GM18502 (cell line): ENCODE results near the gene SCN4A.
"Not testable (repeated sequence)": the region's sequence is repeated elsewhere in the genome, so short reads cannot be mapped to it uniquely, and the experiment has no call there.

Experiments used
- ATAC-seq: cut with Tn5 transposase; IDR thresholded peaks from one replicate; pipeline ENCODE4 v1.9.1; 2021; ENCODE audit warnings: mild to moderate bottlenecking; ENCODE audit not compliant: unreplicated experiment, poor library complexity

The SCN4A gene

GRCh38 chr17:63920050-63920449 is 52.7 kb downstream of the SCN4A start:
- ATAC-seq: not testable (repeated sequence)

GRCh38 chr17:63919311-63919723 is 53.4 kb downstream of the SCN4A start:
- ATAC-seq: peak; percentile 68

GRCh38 chr17:63918789-63919305 is 53.9 kb downstream of the SCN4A start, which contains the start of gene GH1:
TSS of gene GH1 (minus strand) at chr17:63918839. CDS start at chr17:63918776, 63 bp downstream.
- ATAC-seq: not testable (repeated sequence)

DNA sequence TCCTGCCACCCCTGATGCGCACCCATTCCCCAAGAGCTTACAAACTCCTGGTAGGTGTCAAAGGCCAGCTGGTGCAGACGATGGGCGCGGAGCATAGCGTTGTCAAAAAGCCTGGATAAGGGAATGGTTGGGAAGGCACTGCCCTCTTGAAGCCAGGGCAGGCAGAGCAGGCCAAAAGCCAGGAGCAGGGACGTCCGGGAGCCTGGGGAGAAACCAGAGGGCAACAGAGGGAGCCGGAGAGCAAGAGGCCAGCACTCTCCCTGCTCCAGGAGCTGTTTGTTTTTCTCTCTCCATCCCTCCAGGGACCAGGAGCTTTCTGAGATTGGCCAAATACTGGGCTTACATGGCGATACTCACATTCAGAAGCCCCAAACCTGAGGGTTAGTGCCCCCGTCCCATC is 54.4 kb downstream of the SCN4A start:
- ATAC-seq: no peak

GRCh38 chr17:63917646-63918045 is 55.1 kb downstream of the SCN4A start:
- ATAC-seq: no peak

- ATAC-seq: not testable (repeated sequence)
These were observed 55.5 kb downstream of the SCN4A start for GRCh38 chr17:63917206-63917605.

DNA sequence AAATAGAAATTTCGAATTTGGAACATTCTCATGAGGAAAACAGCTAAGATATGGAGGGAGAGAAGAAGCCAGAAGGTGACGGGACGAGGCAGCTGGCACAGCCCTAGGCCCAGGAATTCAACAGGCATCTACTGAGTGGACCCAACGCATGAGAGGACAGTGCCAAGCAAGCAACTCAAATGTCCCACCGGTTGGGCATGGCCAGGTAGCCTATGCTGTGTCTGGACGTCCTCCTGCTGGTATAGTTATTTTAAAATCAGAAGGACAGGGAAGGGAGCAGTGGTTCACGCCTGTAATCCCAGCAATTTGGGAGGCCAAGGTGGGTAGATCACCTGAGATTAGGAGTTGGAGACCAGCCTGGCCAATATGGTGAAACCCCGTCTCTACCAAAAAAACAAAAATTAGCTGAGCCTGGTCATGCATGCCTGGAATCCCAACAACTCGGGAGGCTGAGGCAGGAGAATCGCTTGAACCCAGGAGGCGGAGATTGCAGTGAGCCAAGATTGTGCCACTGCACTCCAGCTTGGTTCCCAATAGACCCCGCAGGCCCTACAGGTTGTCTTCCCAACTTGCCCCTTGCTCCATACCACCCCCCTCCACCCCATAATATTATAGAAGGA is 56.0 kb downstream of the SCN4A start:
- no peak for ATAC-seq

GRCh38 chr17:63915753-63916152 is 57.0 kb downstream of the SCN4A start:
- not testable (repeated sequence) for ATAC-seq

DNA sequence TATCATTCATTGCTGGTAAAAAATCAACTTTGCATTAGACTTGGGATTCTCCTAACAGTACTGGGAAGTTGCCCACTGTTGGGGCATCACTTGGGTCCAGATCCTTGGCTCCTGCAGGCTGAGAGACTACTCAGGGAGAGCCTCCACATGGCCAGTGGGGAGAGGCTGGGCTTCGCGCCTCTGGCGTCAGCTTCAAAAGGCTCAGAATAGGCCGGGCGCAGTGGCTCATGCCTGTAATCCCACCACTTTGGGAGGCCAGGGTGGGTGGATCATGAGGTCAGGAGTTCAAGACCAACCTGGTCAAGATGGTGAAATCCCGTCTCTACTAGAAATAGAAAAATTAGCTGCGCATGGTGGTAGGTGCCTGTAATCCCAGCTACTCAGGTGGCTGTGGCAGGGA is 58.2 kb downstream of the SCN4A start:
- ATAC-seq: no peak

DNA sequence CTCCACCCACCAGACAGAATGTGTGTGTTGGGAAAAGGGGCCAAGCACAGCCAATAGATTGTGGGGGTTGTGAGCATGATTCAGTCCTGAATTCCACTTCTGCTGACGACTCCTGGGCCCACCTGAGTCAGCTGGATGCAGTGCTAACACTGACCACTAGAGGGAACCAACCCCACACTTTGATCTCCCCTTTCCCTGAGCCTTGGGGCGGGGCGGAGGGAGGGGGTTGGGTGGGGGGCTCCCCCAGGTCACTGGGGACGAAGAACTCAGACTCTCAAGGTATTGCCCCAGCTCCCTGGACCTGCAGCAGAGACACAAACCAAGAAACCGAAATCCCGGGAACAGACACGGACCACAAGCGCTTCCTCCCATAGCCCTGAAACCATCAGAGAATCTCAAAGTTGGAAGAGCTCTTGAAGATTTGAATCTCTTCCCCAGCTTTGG is 61.0 kb downstream of the SCN4A start:
- no peak for ATAC-seq

DNA sequence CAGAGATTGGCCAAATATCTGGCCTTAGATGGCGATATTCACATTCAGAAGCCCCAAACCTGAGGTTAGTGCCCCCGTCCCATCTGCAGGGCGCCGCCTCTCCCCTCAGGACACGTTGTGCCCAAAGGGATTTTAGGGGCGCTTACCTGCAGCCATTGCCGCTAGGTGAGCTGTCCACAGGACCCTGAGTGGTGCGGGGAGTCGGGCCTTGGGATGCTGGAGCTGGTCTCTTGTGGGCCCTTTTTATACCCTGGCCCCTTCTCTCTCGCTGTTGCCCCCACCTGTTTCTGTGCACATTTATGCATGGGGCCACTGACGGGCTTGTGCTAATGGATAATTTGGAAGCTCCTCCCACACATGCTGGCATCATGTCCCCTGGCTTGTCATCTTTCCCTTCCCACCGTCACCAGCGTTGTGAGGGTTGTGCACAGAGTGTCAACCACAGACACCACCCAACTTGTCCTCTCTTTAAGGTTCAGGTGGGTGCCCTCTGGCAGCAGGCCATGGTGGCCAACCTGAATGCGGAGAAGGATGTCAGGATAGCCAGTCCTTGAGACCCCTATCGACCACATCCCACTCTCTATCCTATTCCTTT is 61.6 kb downstream of the SCN4A start, which contains the start of gene CSHL1:
Gene CSHL1 (minus strand): TSS at position 218 of the 595 bp plus-strand sequence. CDS start 62 bp downstream, at position 156.
- ATAC-seq: no peak

- ATAC-seq: no peak
These were observed 62.6 kb downstream of the SCN4A start for GRCh38 chr17:63910096-63910495.

DNA sequence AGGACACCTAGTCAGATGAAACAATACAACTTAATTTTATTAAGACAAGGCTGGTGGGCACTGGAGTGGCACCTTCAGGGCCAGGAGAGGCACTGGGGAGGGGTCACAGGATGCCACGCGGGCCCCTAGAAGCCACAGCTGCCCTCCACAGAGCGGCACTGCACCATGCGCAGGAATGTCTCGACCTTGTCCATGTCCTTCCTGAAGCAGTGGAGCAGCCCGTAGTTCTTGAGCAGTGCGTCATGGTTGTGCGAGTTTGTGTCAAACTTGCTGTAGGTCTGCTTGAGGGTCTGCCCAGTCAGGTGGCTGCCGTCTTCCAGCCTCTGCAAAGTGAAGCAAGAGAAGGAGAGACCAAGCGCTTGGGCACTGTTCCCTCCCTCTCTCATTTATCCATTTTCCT is 63.1 kb downstream of the SCN4A start:
- ATAC-seq: not testable (repeated sequence)

- not testable (repeated sequence) for ATAC-seq
These were observed 65.4 kb downstream of the SCN4A start for GRCh38 chr17:63907161-63907778.

DNA sequence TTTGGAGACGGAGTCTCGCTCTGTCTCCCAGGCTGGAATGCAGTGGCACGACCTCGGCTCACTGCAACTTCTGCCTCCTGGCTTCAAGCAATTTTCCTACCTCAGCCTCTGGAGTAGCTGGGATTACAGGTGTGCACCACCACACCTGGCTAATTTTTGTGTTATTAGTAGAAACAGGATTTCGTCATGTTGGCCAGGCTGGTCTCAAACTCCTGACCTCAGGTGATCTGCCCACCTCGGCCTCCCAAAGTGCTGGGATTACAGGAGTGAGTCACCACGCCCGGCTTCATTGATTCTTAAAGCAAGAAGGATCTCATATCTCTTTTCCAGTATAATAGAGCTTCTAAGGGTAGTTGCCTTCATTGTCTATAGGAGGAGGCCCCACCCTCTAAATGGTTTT is 67.9 kb downstream of the SCN4A start:
- ATAC-seq: not testable (repeated sequence)

GRCh38 chr17:63903787-63904201 is 68.9 kb downstream of the SCN4A start:
- ATAC-seq: not testable (repeated sequence)

DNA sequence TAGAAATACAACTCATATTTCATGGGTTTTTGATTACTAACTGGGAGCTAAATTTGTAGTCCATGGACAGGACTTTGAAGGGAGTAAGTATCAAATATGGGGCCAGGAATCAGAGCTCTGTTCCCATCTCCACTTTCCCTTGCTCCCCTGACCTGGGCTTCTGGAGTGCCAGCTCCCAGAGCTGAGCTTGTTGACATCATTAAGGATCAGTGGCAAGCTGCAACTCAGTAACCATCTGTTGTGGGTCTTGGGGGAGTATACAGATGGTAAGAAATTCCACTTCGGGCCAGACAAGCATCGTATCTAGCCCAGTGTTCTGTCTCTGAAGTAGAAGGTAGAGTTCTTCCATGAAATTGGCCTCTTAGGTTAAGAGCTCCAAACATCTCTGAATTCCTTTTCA is 70.7 kb downstream of the SCN4A start:
- not testable (repeated sequence) for ATAC-seq

DNA sequence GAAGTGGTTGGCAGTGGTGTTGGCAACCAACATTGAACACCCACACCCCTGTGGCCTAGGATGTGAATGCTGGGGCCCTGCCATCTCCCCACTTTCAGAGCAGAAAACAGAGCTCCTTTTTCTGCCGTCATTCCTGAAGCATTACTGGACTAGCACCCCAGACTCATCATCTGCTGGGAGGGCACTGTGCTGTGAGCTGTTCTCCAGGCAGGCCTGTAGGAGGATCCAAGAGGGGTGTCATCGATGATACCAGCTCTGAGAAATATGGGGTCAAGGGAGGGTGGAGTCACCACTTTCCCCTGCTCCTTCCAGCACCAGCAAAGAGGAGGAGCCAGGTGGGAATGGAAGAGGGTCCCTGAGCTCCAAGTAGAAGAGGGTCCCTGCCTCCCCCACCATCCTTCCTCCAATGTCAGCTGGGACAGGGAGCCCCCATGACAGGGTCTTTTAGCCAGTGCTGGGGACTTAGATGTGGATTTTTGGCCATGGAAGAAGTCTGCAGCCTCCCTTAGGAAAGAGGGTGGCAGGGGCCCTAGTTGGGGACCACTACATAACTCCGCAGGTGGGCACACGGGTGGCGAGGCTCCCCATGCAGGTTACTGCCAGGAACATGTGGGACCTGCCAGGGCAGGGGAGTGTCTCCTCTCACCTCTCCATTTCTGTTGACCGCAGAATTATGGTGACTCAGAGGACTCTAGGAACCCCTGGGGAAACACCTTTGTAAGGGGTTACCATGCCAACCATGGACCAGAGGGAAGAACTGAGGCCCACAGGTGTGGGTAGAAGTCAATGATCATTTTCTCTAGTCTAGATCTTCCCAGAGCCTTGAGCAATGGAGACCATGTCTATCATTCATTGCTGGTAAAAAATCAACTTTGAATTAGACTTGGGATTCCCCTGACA is 73.6 kb downstream of the SCN4A start:
- ATAC-seq: not testable (repeated sequence)

- not testable (repeated sequence) for ATAC-seq
These were observed 76.0 kb downstream of the SCN4A start, which contains the start of gene CSH1 for GRCh38 chr17:63896524-63897354. TSS of gene CSH1 (minus strand) at chr17:63896574. CDS start at chr17:63896511, 63 bp downstream.
